A549 (cell line): Measurements from ENCODE around the gene ETFB. TPM values are rescaled to one million over a fixed set of nuclear protein-coding genes. Genes with fewer than 3 reads are reported as not detected.

Source experiments
- ATAC-seq, 2 experiments: fragments of 200-7000 bp in 1 of 2; fragments of >200 bp in 1 of 2; cut with Nextera tagmentation in 1 of 2; cut with Tn5 transposase in 1 of 2; 3 replicates each; pipeline versions ENCODE4 v1.8.0 to v1.9.1; 2018 to 2020; ENCODE audit warnings: mild to moderate bottlenecking in 1 of 2, moderate library complexity in 1 of 2
- CTCF ChIA-PET: fragments of 300-600 bp; sonication (Branson Sonifier 250); formaldehyde crosslinking; extraction: SDS; loops from one replicate; lab custom pipeline; 2021; ENCODE audit warnings: antibody characterized with exemption, inconsistent platforms; lab: Yijun Ruan, JAX
- POLR2A ChIA-PET: fragments of 350-600 bp; formaldehyde crosslinking; extraction: SDS; loops from one replicate; lab custom pipeline; 2021; ENCODE audit warnings: antibody characterized with exemption, inconsistent platforms; lab: Yijun Ruan, JAX
- DNase-seq, 2 experiments: peaks; one replicate each; pipeline versions ENCODE4 v3.0.0 to v3.0.0-alpha.2; 2011 to 2016; ENCODE audit warnings: low read depth in 1 of 2, low spot score in 1 of 2
- FAIRE-seq: peaks from 2 replicates; lab custom pipeline; 2011; peaks lifted over from hg19 to GRCh38; lab: Jason Lieb, UNC
- H3K27ac ChIP-seq, 2 experiments: fragments of >200 bp; sonication (Bioruptor Twin); formaldehyde crosslinking; 3 replicates each; pipeline ENCODE4 v1.5.1; 2016 to 2017
- H3K4me1 ChIP-seq: fragments of >200 bp; sonication (Bioruptor Twin); formaldehyde crosslinking; 3 replicates; pipeline ENCODE4 v1.6.1; 2016
- H3K4me2 ChIP-seq: fragments of >200 bp; sonication (Bioruptor Twin); formaldehyde crosslinking; 3 replicates; pipeline ENCODE4 v1.6.1; 2016
- H3K4me3 ChIP-seq: fragments of >200 bp; sonication (Bioruptor Twin); formaldehyde crosslinking; 3 replicates; pipeline ENCODE4 v1.5.1; 2016
- H3K9me3 ChIP-seq: fragments of >200 bp; sonication (Bioruptor Twin); formaldehyde crosslinking; 3 replicates; pipeline ENCODE4 v1.6.1; 2016
- CBX2 ChIP-seq: fragments of 200-600 bp; sonication (generic); IDR thresholded peaks from 2 replicates; pipeline ENCODE4 v1.6.1; 2016; ENCODE audit warnings: low read depth, mild to moderate bottlenecking, borderline replicate concordance
- ELK1 ChIP-seq: fragments of 150-350 bp; IDR thresholded peaks from 2 replicates; pipeline ENCODE4 v1.6.1; 2014; ENCODE audit warnings: low read depth, mild to moderate bottlenecking, low read length
- FOSB ChIP-seq: fragments of 250-450 bp; sonication (Bioruptor Pico); IDR thresholded peaks from 2 replicates; pipeline ENCODE4 v1.5.0; 2020; ENCODE audit warnings: mild to moderate bottlenecking, moderate library complexity
- GATA3 ChIP-seq: IDR thresholded peaks from 2 replicates; pipeline ENCODE4 v1.6.1; 2012; ENCODE audit warnings: borderline replicate concordance
- HEYL ChIP-seq: fragments of 250-450 bp; sonication (Bioruptor Pico); IDR thresholded peaks from 2 replicates; pipeline ENCODE4 v1.8.0; 2021; ENCODE audit warnings: mild to moderate bottlenecking, moderate library complexity
- KDM5A ChIP-seq: fragments of 200-600 bp; sonication (generic); IDR thresholded peaks from 2 replicates; pipeline ENCODE4 v1.6.1; 2016; ENCODE audit warnings: antibody characterized with exemption, mild to moderate bottlenecking
- NPAS2 ChIP-seq: fragments of 250-450 bp; sonication (Bioruptor Pico); IDR thresholded peaks from 2 replicates; pipeline ENCODE4 v1.8.0; 2022; ENCODE audit warnings: mild to moderate bottlenecking, moderate library complexity, borderline replicate concordance
- NR3C1 ChIP-seq: fragments of >200 bp; sonication (Bioruptor Twin); formaldehyde crosslinking; IDR thresholded peaks from 3 replicates; pipeline ENCODE4 v1.6.1; 2017
- PBX3 ChIP-seq: IDR thresholded peaks from 2 replicates; pipeline ENCODE4 v1.6.1; 2012
- POLR2A ChIP-seq: IDR thresholded peaks from 2 replicates; pipeline ENCODE4 v1.6.1; 2012; ENCODE audit warnings: mild to moderate bottlenecking, low read length
- POLR2AphosphoS2 ChIP-seq: conservative IDR thresholded peaks from 2 replicates; pipeline ENCODE4 v1.6.1; 2012; ENCODE audit warnings: low read length, improper control_type of control experiment, inconsistent platforms
- RARB ChIP-seq: fragments of 250-450 bp; sonication (Bioruptor Pico); IDR thresholded peaks from 2 replicates; pipeline ENCODE4 v1.8.0; 2021; ENCODE audit warnings: mild to moderate bottlenecking, moderate library complexity
- TFCP2L1 ChIP-seq: fragments of 250-450 bp; sonication (Bioruptor Pico); IDR thresholded peaks from 2 replicates; pipeline ENCODE4 v1.5.0; 2021; ENCODE audit warnings: mild to moderate bottlenecking
- ZSCAN20 ChIP-seq: fragments of 250-450 bp; sonication (Bioruptor Pico); IDR thresholded peaks from 2 replicates; pipeline ENCODE4 v1.8.0; 2022; ENCODE audit warnings: mild to moderate bottlenecking, moderate library complexity
- WGBS: methylation state at CpG from one replicate; pipeline ENCODE4 v1.1.6; 2017; ENCODE audit errors: missing lambda C conversion rate; 5-methylcytosine and 5-hydroxymethylcytosine counted together
- polyA plus RNA-seq, 4 experiments: library from polyadenylated mRNA; depleted of rRNA in 3 of 4; stranded (reverse); fragments of >200 nt; fragmentation: RNase III in 1 of 4; extraction: RNeasy Plus Mini Kit Qiagen cat#74134 plus additional on column Dnase treatment in 1 of 4; gene quantifications; 2 replicates in 3 of 4; 3 replicates in 1 of 4; pipeline ENCODE4 v1.2.3, GENCODE V29; 2011 to 2017
- TF ChIP-seq, protein P1 (sequence below): fragments of 200-600 bp; sonication (generic); IDR thresholded peaks from 2 replicates; pipeline ENCODE4 v1.6.1; 2016; ENCODE audit warnings: antibody characterized with exemption, mild to moderate bottlenecking, moderate library complexity

Gene ETFB
- polyA plus RNA-seq, 2 of the 4 experiments (the other 2 are of a cell fraction): 149 to 267 TPM

DNA sequence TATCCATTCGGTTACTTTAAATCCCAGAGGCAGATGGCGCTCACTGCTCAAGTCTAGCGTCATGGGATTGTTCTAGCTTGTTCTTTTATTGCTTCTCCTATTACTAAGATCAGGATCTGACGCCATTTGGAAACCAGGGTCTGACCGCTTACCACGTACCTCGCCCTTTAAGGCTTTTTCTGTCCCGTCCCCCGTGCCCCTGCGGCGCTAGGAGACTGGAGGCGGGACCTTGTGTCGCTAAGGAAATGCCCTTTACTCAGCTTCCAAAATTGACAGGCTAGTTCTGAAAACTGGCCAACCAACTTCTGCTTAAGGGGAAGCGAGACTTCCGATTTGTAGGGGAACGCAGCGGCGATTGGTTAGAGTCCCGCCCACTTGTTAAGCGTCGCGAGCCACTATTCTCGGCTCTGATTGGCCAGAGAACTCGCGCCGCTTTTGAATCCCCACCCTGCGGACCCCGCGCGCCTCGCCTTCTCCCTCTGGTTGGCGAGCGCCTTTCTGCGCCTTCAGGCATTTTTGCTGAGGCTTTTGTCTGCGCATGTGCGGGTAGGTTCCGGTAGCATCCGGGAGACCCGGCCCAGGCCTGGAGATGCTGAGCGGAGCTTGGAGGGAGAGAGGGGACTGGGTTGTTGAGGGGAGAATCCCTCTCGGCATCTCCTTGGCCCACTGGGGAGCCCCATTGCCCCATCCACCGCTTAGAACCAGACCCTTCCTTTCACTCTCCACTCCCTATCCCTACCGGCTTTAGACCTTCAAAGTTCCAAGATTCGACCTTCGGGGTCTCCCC lies 28.1 kb upstream of the ETFB start (continued):
- TF ChIP-seq PBX3 (peak; percentile 88), HEYL (CRISPR knock-in tag) (no peak), ZSCAN20 (CRISPR knock-in tag) (no peak)

DNA sequence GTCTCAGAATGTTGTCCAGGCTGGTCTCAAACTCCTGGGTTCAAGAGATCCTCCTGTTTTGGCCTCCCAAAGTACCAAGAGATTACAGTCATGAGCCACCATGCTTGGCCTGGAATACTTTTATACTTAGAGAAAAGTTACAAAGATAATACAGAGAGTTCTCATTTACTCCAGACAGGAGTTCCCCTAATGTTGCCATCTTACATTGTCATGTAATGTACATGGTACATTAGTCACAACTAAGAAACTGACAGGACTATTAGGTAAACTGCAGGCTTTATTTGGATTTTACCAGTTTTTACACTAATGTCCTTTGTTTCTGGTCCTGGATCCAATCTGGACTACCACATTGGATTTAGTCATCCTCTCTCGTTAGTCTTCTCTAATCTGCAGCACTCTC lies 26.5 kb upstream of the ETFB start:
- DNase-seq (no peak), FAIRE-seq (no peak), ATAC-seq (no peak)
- H3K4me1 ChIP-seq: peaks cover 10% of the 10 kb centered on the region
- TF ChIP-seq NPAS2 (CRISPR knock-in tag) (no peak), RARB (CRISPR knock-in tag) (no peak), FOSB (no peak), POLR2AphosphoS2 (no peak)
- TF ChIP-seq, protein P1, sequence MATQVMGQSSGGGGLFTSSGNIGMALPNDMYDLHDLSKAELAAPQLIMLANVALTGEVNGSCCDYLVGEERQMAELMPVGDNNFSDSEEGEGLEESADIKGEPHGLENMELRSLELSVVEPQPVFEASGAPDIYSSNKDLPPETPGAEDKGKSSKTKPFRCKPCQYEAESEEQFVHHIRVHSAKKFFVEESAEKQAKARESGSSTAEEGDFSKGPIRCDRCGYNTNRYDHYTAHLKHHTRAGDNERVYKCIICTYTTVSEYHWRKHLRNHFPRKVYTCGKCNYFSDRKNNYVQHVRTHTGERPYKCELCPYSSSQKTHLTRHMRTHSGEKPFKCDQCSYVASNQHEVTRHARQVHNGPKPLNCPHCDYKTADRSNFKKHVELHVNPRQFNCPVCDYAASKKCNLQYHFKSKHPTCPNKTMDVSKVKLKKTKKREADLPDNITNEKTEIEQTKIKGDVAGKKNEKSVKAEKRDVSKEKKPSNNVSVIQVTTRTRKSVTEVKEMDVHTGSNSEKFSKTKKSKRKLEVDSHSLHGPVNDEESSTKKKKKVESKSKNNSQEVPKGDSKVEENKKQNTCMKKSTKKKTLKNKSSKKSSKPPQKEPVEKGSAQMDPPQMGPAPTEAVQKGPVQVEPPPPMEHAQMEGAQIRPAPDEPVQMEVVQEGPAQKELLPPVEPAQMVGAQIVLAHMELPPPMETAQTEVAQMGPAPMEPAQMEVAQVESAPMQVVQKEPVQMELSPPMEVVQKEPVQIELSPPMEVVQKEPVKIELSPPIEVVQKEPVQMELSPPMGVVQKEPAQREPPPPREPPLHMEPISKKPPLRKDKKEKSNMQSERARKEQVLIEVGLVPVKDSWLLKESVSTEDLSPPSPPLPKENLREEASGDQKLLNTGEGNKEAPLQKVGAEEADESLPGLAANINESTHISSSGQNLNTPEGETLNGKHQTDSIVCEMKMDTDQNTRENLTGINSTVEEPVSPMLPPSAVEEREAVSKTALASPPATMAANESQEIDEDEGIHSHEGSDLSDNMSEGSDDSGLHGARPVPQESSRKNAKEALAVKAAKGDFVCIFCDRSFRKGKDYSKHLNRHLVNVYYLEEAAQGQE: no peak
- 77% methylated on average over 1 of the region's 1 CpG for WGBS
- H3K9me3 ChIP-seq: no peaks in the 10 kb centered on the region
- H3K27ac ChIP-seq: no peak overlapping the region
- no peak overlapping the region for H3K4me2 ChIP-seq
- CTCF ChIA-PET: interaction anchor here (1.0 kb wide), 1 partner anchor 53 kb away, joined by 3 read pairs; no protein-coding TSS in a partner anchor
- no peak overlapping the region for H3K4me3 ChIP-seq
- POLR2A ChIA-PET: no interaction called here

- 67% methylated on average over 8 of the region's 8 CpGs for WGBS
- Histone ChIP-seq H3K4me2 (no peak overlapping the region), H3K9me3 (no peaks in the 10 kb centered on the region), H3K4me3 (no peak overlapping the region), H3K4me1 (peaks cover 10% of the 10 kb centered on the region), H3K27ac (no peak overlapping the region)
- ChIA-PET CTCF (interaction anchor here (1.0 kb wide), 1 partner anchor 123 kb away, joined by 3 read pairs; no protein-coding TSS in a partner anchor), POLR2A (interaction anchor here (1.1 kb wide), 1 partner anchor 52 kb away, joined by 3 read pairs; no protein-coding TSS in a partner anchor)
- DNase-seq: no peak
- TF ChIP-seq CBX2 (no peak), TFCP2L1 (CRISPR knock-in tag) (no peak), POLR2A (no peak), GATA3 (no peak), NPAS2 (CRISPR knock-in tag) (no peak), KDM5A (no peak), NR3C1 (no peak), ELK1 (no peak), RARB (CRISPR knock-in tag) (no peak)
- no peak for ATAC-seq
- no peak for FAIRE-seq
Observed at GRCh38 chr19:51391073-51391611, 25.0 kb upstream of the ETFB start.
